Prostate gland (tissue), 2 donors: ENCODE measurements around the gene C6orf47. TPM values are rescaled to one million over a fixed set of nuclear protein-coding genes. Genes with fewer than 3 reads are reported as not detected.
A peak's percentile ranks its signal among the peaks of the same experiment; 100 is the strongest.

Source experiments
- DNase-seq: peaks from one replicate; pipeline ENCODE4 v3.0.0-alpha.2; 2019; ENCODE audit warnings: low spot score
- H3K27ac ChIP-seq, 2 donors: fragments of 200-600 bp; sonication (generic); 2 replicates each; pipeline ENCODE4 v1.5.1; 2017 to 2019
- H3K27me3 ChIP-seq: fragments of 200-600 bp; sonication (generic); replicated peaks from 2 replicates; pipeline ENCODE4 v1.5.1; 2019; ENCODE audit not compliant: insufficient read depth
- H3K36me3 ChIP-seq, 2 donors: fragments of 200-600 bp; sonication (generic); 1 replicate in 1 of 2; 2 replicates in 1 of 2; pipeline versions ENCODE4 v1.5.1 to v1.8.1; 2017 to 2019
- H3K4me1 ChIP-seq: fragments of 200-600 bp; sonication (generic); replicated peaks from 2 replicates; pipeline ENCODE4 v1.5.1; 2019
- H3K4me3 ChIP-seq, 2 donors: fragments of 200-600 bp; sonication (generic); 2 replicates each; pipeline ENCODE4 v1.5.1; 2017 to 2019
- H3K9me3 ChIP-seq: fragments of 200-600 bp; sonication (generic); 2 replicates; pipeline ENCODE4 v1.5.1; 2017
- CTCF ChIP-seq, 4 experiments: fragments of 200-600 bp in 2 of 4; fragments of 450-650 bp in 2 of 4; sonication (generic) in 2 of 4; IDR thresholded peaks; 1 replicate in 3 of 4; 2 replicates in 1 of 4; pipeline ENCODE4 v1.5.1; 2016 to 2019; ENCODE audit warnings: antibody characterized with exemption in 4 of 4, mild to moderate bottlenecking in 2 of 4, moderate library complexity in 2 of 4
- POLR2A ChIP-seq: fragments of 450-650 bp; IDR thresholded peaks from one replicate; pipeline ENCODE4 v1.6.1; 2016; ENCODE audit warnings: antibody characterized with exemption, mild to moderate bottlenecking
- POLR2AphosphoS5 ChIP-seq: sonication (generic); formaldehyde crosslinking; IDR thresholded peaks from one replicate; pipeline ENCODE4 v1.6.1; 2017; ENCODE audit warnings: antibody characterized with exemption
- WGBS: methylation state at CpG from one replicate; pipeline ENCODE4 v1.1.5; 2018; 5-methylcytosine and 5-hydroxymethylcytosine counted together
- intact Hi-C: fragments of 100-400 bp; cut with DNase I; formaldehyde crosslinking; loops from one replicate; pipeline ENCODE4 v1.14.2; 2022
- total RNA-seq, 2 donors: library from RNA; depleted of rRNA; stranded (reverse); fragments of >200 nt; gene quantifications; one replicate each; pipeline ENCODE4 v1.1.0, GENCODE V29; 2016

C6orf47 gene
- total RNA-seq, 2 donors from 2014 or later: 25.5 to 30.1 TPM

DNA sequence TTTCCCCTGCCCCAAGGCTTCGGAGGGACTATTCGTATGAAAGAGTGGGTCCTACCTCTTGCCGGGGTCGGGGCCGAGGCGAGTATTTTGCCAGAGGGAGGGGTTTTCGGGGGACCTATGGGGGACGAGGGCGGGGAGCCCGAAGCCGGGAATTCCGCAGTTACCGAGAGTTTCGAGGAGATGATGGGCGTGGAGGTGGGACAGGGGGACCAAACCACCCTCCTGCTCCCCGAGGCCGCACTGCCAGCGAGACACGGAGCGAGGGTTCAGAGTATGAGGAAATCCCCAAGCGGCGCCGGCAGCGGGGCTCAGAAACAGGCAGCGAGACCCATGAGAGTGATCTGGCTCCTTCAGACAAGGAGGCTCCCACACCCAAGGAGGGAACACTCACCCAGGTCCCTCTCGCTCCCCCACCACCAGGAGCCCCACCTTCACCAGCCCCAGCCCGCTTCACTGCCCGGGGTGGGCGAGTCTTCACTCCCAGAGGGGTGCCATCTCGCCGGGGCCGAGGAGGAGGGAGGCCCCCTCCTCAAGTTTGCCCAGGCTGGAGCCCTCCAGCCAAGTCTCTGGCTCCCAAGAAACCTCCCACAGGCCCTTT is 28.8 kb downstream of the C6orf47 start:
- TF ChIP-seq CTCF (IDR thresholded peaks at IDR 0.05): no peak
- TF ChIP-seq POLR2AphosphoS5: no peak
- no peak for TF ChIP-seq POLR2A
- WGBS: 83% methylated on average over 29 of the region's 32 CpGs
- peaks cover 49 to 56% of the 10 kb centered on the region in 2 donors for H3K36me3 ChIP-seq
- H3K4me3 ChIP-seq: no peak overlapping the region
- H3K9me3 ChIP-seq: no peaks in the 10 kb centered on the region
- peak overlapping the region in 1 of 2 donors; percentile 32 for H3K27ac ChIP-seq
- intact Hi-C loops: no loop called here
- no peak for DNase-seq
- no peaks in the 10 kb centered on the region for H3K27me3 ChIP-seq
- H3K4me1 ChIP-seq: no peaks in the 10 kb centered on the region

DNA sequence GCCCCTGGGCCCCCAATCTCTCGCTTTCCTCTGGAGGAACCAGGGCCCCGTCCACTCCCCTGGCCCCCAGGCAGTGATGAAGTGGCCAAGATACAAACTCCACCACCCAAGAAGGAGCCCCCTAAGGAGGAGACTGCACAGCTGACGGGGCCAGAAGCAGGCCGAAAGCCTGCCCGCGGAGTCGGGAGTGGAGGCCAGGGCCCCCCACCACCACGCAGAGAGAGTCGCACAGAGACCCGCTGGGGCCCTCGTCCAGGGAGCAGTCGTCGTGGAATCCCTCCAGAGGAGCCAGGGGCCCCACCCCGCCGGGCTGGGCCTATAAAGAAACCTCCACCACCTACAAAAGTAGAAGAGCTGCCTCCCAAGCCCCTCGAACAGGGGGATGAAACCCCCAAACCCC is 29.4 kb downstream of the C6orf47 start:
- no peak for DNase-seq
- WGBS: 77% methylated on average over 16 of the region's 16 CpGs
- peaks cover 48 to 57% of the 10 kb centered on the region in 2 donors for H3K36me3 ChIP-seq
- H3K27me3 ChIP-seq: no peaks in the 10 kb centered on the region
- no peak overlapping the region for H3K27ac ChIP-seq
- no peaks in the 10 kb centered on the region for H3K9me3 ChIP-seq
- intact Hi-C loops: no loop called here
- H3K4me3 ChIP-seq: no peak overlapping the region
- H3K4me1 ChIP-seq: no peaks in the 10 kb centered on the region
- no peak for TF ChIP-seq CTCF (IDR thresholded peaks at IDR 0.05)
- no peak for TF ChIP-seq POLR2AphosphoS5
- no peak for TF ChIP-seq POLR2A

GRCh38 chr6:31630177-31630934 is 30.2 kb downstream of the C6orf47 start:
- intact Hi-C loops: no loop called here
- no peaks in the 10 kb centered on the region for H3K27me3 ChIP-seq
- no peak overlapping the region for H3K4me3 ChIP-seq
- TF ChIP-seq CTCF (IDR thresholded peaks at IDR 0.05) (no peak), POLR2A (no peak), POLR2AphosphoS5 (no peak)
- WGBS: 90% methylated on average over 25 of the region's 25 CpGs
- H3K9me3 ChIP-seq: no peaks in the 10 kb centered on the region
- no peak overlapping the region for H3K27ac ChIP-seq
- no peaks in the 10 kb centered on the region for H3K4me1 ChIP-seq
- H3K36me3 ChIP-seq: peaks cover 53 to 57% of the 10 kb centered on the region in 2 donors
- DNase-seq: no peak

GRCh38 chr6:31629014-31629413 is 31.6 kb downstream of the C6orf47 start:
- DNase-seq: no peak
- intact Hi-C loops: no loop called here
- Histone ChIP-seq H3K9me3 (no peaks in the 10 kb centered on the region), H3K27me3 (no peaks in the 10 kb centered on the region), H3K4me1 (no peaks in the 10 kb centered on the region), H3K36me3 (peaks cover 60 to 66% of the 10 kb centered on the region in 2 donors), H3K4me3 (no peak overlapping the region), H3K27ac (no peak overlapping the region)
- TF ChIP-seq CTCF (IDR thresholded peaks at IDR 0.05): no peak
- 83% methylated on average over 7 of the region's 7 CpGs for WGBS
